HG02623 (cell line): ENCODE results near the gene MEST.
"Not testable (repeated sequence)": the region's sequence is repeated elsewhere in the genome, so short reads cannot be mapped to it uniquely, and the experiment has no call there.

Source experiments
- ATAC-seq: cut with Tn5 transposase; IDR thresholded peaks from one replicate; pipeline ENCODE4 v1.9.1; 2021; ENCODE audit warnings: moderate library complexity; ENCODE audit not compliant: unreplicated experiment

MEST gene

GRCh38 chr7:130491841-130492522 is at the start of gene MEST:
Gene MEST, plus strand, starts transcription at chr7:130492085. Its CDS starts 229 bp downstream, at chr7:130492314.
- ATAC-seq = no peak

GRCh38 chr7:130442601-130443000 is 49.3 kb upstream of the MEST start:
- no peak for ATAC-seq

- ATAC-seq = no peak
Observed at GRCh38 chr7:130444234-130444633, 47.7 kb upstream of the MEST start.

- ATAC-seq = no peak
Observed at GRCh38 chr7:130444751-130445407, 47.0 kb upstream of the MEST start.

- ATAC-seq = no peak
Observed at GRCh38 chr7:130446259-130446658, 45.6 kb upstream of the MEST start.

GRCh38 chr7:130451344-130451743 is 40.5 kb upstream of the MEST start:
- not testable (repeated sequence) for ATAC-seq

GRCh38 chr7:130452951-130453350 is 38.9 kb upstream of the MEST start:
- ATAC-seq = no peak

- no peak for ATAC-seq
Observed at GRCh38 chr7:130454959-130455358, 36.9 kb upstream of the MEST start.

GRCh38 chr7:130458257-130458656 is 33.6 kb upstream of the MEST start:
- ATAC-seq = no peak

GRCh38 chr7:130461272-130461671 is 30.6 kb upstream of the MEST start:
- no peak for ATAC-seq

- no peak for ATAC-seq
Observed at GRCh38 chr7:130463553-130464434, 28.1 kb upstream of the MEST start.

- ATAC-seq = no peak
Observed at GRCh38 chr7:130468612-130469011, 23.3 kb upstream of the MEST start.

- ATAC-seq = no peak
Observed at GRCh38 chr7:130471974-130472373, 19.9 kb upstream of the MEST start.

GRCh38 chr7:130473289-130473688 is 18.6 kb upstream of the MEST start:
- ATAC-seq = no peak

- no peak for ATAC-seq
Observed at GRCh38 chr7:130473876-130474275, 18.0 kb upstream of the MEST start.

GRCh38 chr7:130475776-130476175 is 16.1 kb upstream of the MEST start:
- ATAC-seq = no peak

GRCh38 chr7:130476297-130477150 is 15.4 kb upstream of the MEST start:
- peak; percentile 86 for ATAC-seq

GRCh38 chr7:130478991-130479390 is 12.9 kb upstream of the MEST start:
- ATAC-seq = no peak

- ATAC-seq = no peak
Observed at GRCh38 chr7:130479716-130480400, 12.0 kb upstream of the MEST start.

- ATAC-seq = no peak
Observed at GRCh38 chr7:130481898-130482297, 10.0 kb upstream of the MEST start.
